Natural killer cell treated with Interleukin-12 subunit alpha and Interleukin-12 subunit beta and Interleukin-15 and Interleukin-18, amount 100 ng/mL, for 72 hours (primary cell): ENCODE measurements around the gene MAGI1. TPM values are rescaled to one million over a fixed set of nuclear protein-coding genes. Genes with fewer than 3 reads are reported as not detected.
"Not testable (repeated sequence)": the region's sequence is repeated elsewhere in the genome, so short reads cannot be mapped to it uniquely, and the experiment has no call there.

ENCODE experiments used
- ATAC-seq, 2 donors: fragments of 150-1000 bp; cut with Tn5 transposase in 1 of 2; sonication (Bioruptor Pico), chemical (Tn5 transposase) in 1 of 2; 2 replicates each; pipeline ENCODE4 v1.10.0; 2021
- DNase-seq: peaks from one replicate; pipeline ENCODE4 v3.0.0; 2022; ENCODE audit warnings: low spot score
- H3K27ac Mint-ChIP-seq, 2 donors: 1 replicate in 1 of 2; 2 replicates in 1 of 2; pipeline ENCODE4 v1.8.0; 2022; ENCODE audit warnings: mixed read lengths in 2 of 2, mild to moderate bottlenecking in 1 of 2, moderate library complexity in 1 of 2
- H3K27me3 Mint-ChIP-seq, 2 donors: 1 replicate in 1 of 2; 2 replicates in 1 of 2; pipeline ENCODE4 v1.8.0; 2022; ENCODE audit warnings: mixed read lengths in 2 of 2
- H3K36me3 Mint-ChIP-seq: one replicate; pipeline ENCODE4 v1.8.0; 2022; ENCODE audit warnings: mixed read lengths
- H3K4me1 Mint-ChIP-seq, 2 donors: 1 replicate in 1 of 2; 2 replicates in 1 of 2; pipeline ENCODE4 v1.8.0; 2022; ENCODE audit warnings: low read depth in 2 of 2, mixed read lengths in 2 of 2, mild to moderate bottlenecking in 1 of 2
- H3K4me3 Mint-ChIP-seq: one replicate; pipeline ENCODE4 v1.8.0; 2022; ENCODE audit warnings: mixed read lengths
- H3K9me3 Mint-ChIP-seq: 2 replicates; pipeline ENCODE4 v1.8.0; 2022; ENCODE audit warnings: mixed read lengths
- total RNA-seq, 2 donors: library from RNA; stranded (reverse); gene quantifications; one replicate each; pipeline ENCODE4 v1.2.3, GENCODE V29; 2022

MAGI1 gene
- total RNA-seq, 2 donors from 2014 or later, result not detected

DNA sequence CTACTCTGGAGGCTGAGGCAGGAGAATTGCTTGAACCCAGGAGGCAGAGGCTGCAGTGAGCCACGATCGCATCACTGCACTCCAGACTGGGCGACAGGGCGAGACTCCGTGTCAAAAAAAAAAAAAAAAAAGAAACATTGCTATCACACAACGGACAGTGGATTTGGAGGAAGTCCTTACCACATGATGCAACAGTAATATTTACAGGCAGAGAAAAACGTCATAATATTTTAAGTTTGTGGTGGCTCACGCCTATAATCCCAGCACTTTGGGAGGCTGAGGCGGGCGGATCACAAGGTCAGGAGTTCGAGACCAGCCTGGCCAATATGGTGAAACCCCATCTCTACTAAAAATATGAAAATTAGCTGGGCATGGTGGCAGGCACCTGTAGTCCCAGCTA is 473.0 kb downstream of the MAGI1 start:
- H3K9me3 Mint-ChIP-seq, ATAC-seq, H3K4me1 Mint-ChIP-seq, H3K36me3 Mint-ChIP-seq, H3K27ac Mint-ChIP-seq, DNase-seq, H3K4me3 Mint-ChIP-seq, H3K27me3 Mint-ChIP-seq: not testable (repeated sequence)

DNA sequence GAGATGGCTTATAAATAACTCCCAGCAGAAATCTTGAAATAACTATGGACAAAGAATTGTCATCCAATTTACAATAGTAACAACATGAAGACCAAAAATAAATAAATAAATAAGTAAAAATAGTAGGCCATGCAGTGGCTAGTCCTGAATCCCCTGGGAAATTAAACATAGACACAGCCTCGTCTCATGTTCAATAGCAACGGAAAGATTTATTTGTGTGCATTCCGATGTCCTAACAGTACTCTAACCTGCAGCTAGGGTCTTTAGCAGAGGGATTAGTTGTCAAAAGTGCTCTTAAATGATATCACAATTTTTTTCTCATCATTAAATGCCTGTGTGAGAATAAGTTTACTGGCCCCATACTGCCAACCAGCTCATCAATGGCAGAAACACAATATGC is 474.2 kb downstream of the MAGI1 start:
- Mint-ChIP-seq H3K27me3 (no peaks in the 10 kb centered on the region), H3K36me3 (no peaks in the 10 kb centered on the region), H3K27ac (no peak overlapping the region), H3K4me1 (no peaks in the 10 kb centered on the region), H3K4me3 (no peak overlapping the region), H3K9me3 (no peaks in the 10 kb centered on the region)
- ATAC-seq, result no peak
- DNase-seq, result no peak

- Mint-ChIP-seq H3K27ac (no peak overlapping the region), H3K36me3 (no peaks in the 10 kb centered on the region), H3K9me3 (no peaks in the 10 kb centered on the region), H3K4me1 (no peaks in the 10 kb centered on the region), H3K4me3 (no peak overlapping the region), H3K27me3 (no peaks in the 10 kb centered on the region)
- no peak for DNase-seq
- no peak for ATAC-seq
These were observed 474.9 kb downstream of the MAGI1 start for GRCh38 chr3:65563861-65564260.

DNA sequence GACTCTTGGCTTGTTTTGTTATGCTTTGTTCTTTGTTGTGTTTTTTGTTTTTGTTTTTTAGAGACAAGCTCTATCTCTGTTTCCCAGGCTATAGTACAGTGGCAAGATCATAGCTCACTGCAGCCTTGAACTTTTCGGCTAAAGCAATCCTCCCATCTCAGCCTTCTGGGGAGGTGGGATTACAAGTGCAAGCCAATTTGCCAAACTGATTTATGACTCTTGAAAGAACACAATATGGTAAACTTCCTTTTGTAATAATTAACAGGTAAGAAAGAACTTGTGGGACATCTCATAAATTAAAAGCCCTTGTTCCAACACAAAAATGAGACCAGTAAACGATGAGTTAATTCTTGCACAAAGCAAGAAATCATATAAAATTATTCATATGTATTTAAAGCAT is 476.3 kb downstream of the MAGI1 start:
- H3K4me3 Mint-ChIP-seq, result no peak overlapping the region
- H3K27ac Mint-ChIP-seq, result no peak overlapping the region
- peaks cover 4% of the 10 kb centered on the region for H3K9me3 Mint-ChIP-seq
- no peaks in the 10 kb centered on the region for H3K36me3 Mint-ChIP-seq
- H3K4me1 Mint-ChIP-seq, result no peaks in the 10 kb centered on the region
- DNase-seq (no peak), ATAC-seq (no peak)
- no peaks in the 10 kb centered on the region for H3K27me3 Mint-ChIP-seq

- Mint-ChIP-seq H3K36me3 (no peaks in the 10 kb centered on the region), H3K9me3 (peaks cover 8% of the 10 kb centered on the region), H3K4me1 (no peaks in the 10 kb centered on the region), H3K27me3 (no peaks in the 10 kb centered on the region), H3K27ac (no peak overlapping the region), H3K4me3 (no peak overlapping the region)
- ATAC-seq (no peak), DNase-seq (no peak)
These were observed 477.1 kb downstream of the MAGI1 start for GRCh38 chr3:65561617-65562016.

GRCh38 chr3:65560901-65561300 is 477.8 kb downstream of the MAGI1 start:
- H3K27ac Mint-ChIP-seq, result no peak overlapping the region
- ATAC-seq (no peak), DNase-seq (no peak)
- H3K27me3 Mint-ChIP-seq, result no peaks in the 10 kb centered on the region
- no peaks in the 10 kb centered on the region for H3K4me1 Mint-ChIP-seq
- H3K4me3 Mint-ChIP-seq, result no peak overlapping the region
- H3K36me3 Mint-ChIP-seq, result no peaks in the 10 kb centered on the region
- H3K9me3 Mint-ChIP-seq, result peaks cover 9% of the 10 kb centered on the region

- Mint-ChIP-seq H3K4me3 (no peak overlapping the region), H3K27me3 (no peaks in the 10 kb centered on the region), H3K4me1 (no peaks in the 10 kb centered on the region), H3K27ac (no peak overlapping the region), H3K36me3 (no peaks in the 10 kb centered on the region), H3K9me3 (peaks cover 14% of the 10 kb centered on the region)
- ATAC-seq (no peak), DNase-seq (no peak)
These were observed 478.6 kb downstream of the MAGI1 start for GRCh38 chr3:65560133-65560532.

GRCh38 chr3:65559643-65560042 is 479.1 kb downstream of the MAGI1 start:
- Mint-ChIP-seq H3K27ac (no peak overlapping the region), H3K36me3 (no peaks in the 10 kb centered on the region), H3K4me3 (no peak overlapping the region), H3K9me3 (peaks cover 14% of the 10 kb centered on the region), H3K4me1 (no peaks in the 10 kb centered on the region), H3K27me3 (no peaks in the 10 kb centered on the region)
- ATAC-seq (no peak), DNase-seq (no peak)

GRCh38 chr3:65558826-65559225 is 479.9 kb downstream of the MAGI1 start:
- Mint-ChIP-seq H3K4me1 (no peaks in the 10 kb centered on the region), H3K4me3 (no peak overlapping the region), H3K9me3 (peaks cover 14% of the 10 kb centered on the region), H3K36me3 (no peaks in the 10 kb centered on the region), H3K27me3 (no peaks in the 10 kb centered on the region), H3K27ac (no peak overlapping the region)
- DNase-seq, result no peak
- no peak for ATAC-seq

GRCh38 chr3:65557899-65558564 is 480.7 kb downstream of the MAGI1 start:
- no peak overlapping the region for H3K4me3 Mint-ChIP-seq
- no peaks in the 10 kb centered on the region for H3K4me1 Mint-ChIP-seq
- no peaks in the 10 kb centered on the region for H3K36me3 Mint-ChIP-seq
- ATAC-seq (no peak), DNase-seq (no peak)
- H3K9me3 Mint-ChIP-seq, result peaks cover 14% of the 10 kb centered on the region
- no peak overlapping the region for H3K27ac Mint-ChIP-seq
- no peaks in the 10 kb centered on the region for H3K27me3 Mint-ChIP-seq

- no peaks in the 10 kb centered on the region for H3K27me3 Mint-ChIP-seq
- no peak overlapping the region for H3K4me3 Mint-ChIP-seq
- no peak for ATAC-seq
- no peaks in the 10 kb centered on the region for H3K4me1 Mint-ChIP-seq
- peaks cover 14% of the 10 kb centered on the region for H3K9me3 Mint-ChIP-seq
- H3K36me3 Mint-ChIP-seq, result no peaks in the 10 kb centered on the region
- no peak for DNase-seq
- no peak overlapping the region for H3K27ac Mint-ChIP-seq
These were observed 481.7 kb downstream of the MAGI1 start for GRCh38 chr3:65556934-65557577.

DNA sequence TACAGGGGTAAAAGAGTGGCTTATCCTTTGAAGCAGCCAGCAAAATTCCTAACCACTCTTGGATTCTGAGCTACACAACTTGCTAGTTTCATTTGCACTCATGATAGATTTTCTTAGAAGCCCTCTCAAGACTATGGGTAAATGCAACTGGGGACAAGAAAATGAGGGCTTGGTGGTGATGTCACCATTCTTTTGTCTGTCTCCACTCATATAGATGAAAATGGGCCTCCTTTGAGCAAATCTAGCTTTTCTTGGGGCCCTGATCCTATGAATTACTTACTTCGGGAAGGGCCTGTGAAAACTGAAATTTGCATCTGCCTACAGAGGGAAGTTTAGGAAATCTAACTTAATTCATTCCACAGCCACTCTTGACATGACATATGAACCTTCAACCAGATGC is 486.3 kb downstream of the MAGI1 start:
- Mint-ChIP-seq H3K4me1 (no peaks in the 10 kb centered on the region), H3K4me3 (no peak overlapping the region)

DNA sequence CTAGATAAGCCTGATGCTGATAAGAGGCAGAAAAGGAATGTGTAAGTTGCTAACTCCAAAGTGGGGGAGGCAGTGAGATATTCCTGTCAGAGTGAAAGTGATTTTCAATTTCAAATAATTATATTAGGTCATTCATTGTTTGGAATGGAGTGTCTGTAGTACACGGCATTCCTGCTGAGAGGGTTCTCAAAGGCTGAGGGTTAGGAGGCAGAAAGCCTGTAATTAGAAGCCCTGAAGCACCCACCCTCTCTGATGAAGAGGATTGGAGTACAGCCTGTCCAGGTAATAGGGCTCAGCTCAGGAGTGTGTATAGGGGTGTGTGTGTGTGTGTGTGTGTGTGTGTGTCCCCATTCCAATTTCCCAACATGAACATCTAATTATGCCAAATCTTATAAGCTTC is 486.8 kb downstream of the MAGI1 start:
- H3K4me3 Mint-ChIP-seq, result no peak overlapping the region
- no peaks in the 10 kb centered on the region for H3K4me1 Mint-ChIP-seq
- no peak overlapping the region for H3K27ac Mint-ChIP-seq
- DNase-seq (no peak), ATAC-seq (no peak)
- H3K9me3 Mint-ChIP-seq, result peaks cover 9% of the 10 kb centered on the region
- no peaks in the 10 kb centered on the region for H3K36me3 Mint-ChIP-seq
- no peaks in the 10 kb centered on the region for H3K27me3 Mint-ChIP-seq

More for the DNA sequence above, 486.3 kb downstream of the MAGI1 start:
- H3K36me3 Mint-ChIP-seq, result no peaks in the 10 kb centered on the region
- peaks cover 10% of the 10 kb centered on the region for H3K9me3 Mint-ChIP-seq
- ATAC-seq, result no peak
- no peak overlapping the region for H3K27ac Mint-ChIP-seq
- DNase-seq, result no peak
- H3K27me3 Mint-ChIP-seq, result no peaks in the 10 kb centered on the region

GRCh38 chr3:65550137-65550536 is 488.6 kb downstream of the MAGI1 start:
- DNase-seq (no peak), ATAC-seq (no peak)
- Mint-ChIP-seq H3K9me3 (no peaks in the 10 kb centered on the region), H3K4me3 (no peak overlapping the region), H3K27me3 (no peaks in the 10 kb centered on the region), H3K4me1 (no peaks in the 10 kb centered on the region), H3K36me3 (no peaks in the 10 kb centered on the region), H3K27ac (no peak overlapping the region)

GRCh38 chr3:65549626-65549959 is 489.1 kb downstream of the MAGI1 start:
- H3K4me1 Mint-ChIP-seq, result no peaks in the 10 kb centered on the region
- no peaks in the 10 kb centered on the region for H3K36me3 Mint-ChIP-seq

More at GRCh38 chr3:65549626-65549959, 489.1 kb downstream of the MAGI1 start:
- ATAC-seq (no peak), DNase-seq (no peak)
- Mint-ChIP-seq H3K4me3 (no peak overlapping the region), H3K27me3 (no peaks in the 10 kb centered on the region), H3K9me3 (no peaks in the 10 kb centered on the region), H3K27ac (no peak overlapping the region)
